SIG-M5 (cell line): Measurements from ENCODE around the gene KLHL21.
"Not testable (repeated sequence)": the region's sequence is repeated elsewhere in the genome, so short reads cannot be mapped to it uniquely, and the experiment has no call there.

Source experiments
- DNase-seq: peaks from one replicate; lab custom pipeline; 2025; lab: John Stamatoyannopoulos, UW

The KLHL21 gene, protein sequence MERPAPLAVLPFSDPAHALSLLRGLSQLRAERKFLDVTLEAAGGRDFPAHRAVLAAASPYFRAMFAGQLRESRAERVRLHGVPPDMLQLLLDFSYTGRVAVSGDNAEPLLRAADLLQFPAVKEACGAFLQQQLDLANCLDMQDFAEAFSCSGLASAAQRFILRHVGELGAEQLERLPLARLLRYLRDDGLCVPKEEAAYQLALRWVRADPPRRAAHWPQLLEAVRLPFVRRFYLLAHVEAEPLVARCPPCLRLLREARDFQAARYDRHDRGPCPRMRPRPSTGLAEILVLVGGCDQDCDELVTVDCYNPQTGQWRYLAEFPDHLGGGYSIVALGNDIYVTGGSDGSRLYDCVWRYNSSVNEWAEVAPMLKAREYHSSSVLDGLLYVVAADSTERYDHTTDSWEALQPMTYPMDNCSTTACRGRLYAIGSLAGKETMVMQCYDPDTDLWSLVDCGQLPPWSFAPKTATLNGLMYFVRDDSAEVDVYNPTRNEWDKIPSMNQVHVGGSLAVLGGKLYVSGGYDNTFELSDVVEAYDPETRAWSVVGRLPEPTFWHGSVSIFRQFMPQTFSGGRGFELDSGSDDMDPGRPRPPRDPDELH

GRCh38 chr1:6602669-6603237, at the start of gene KLHL21:
KLHL21 (minus strand) TSS chr1:6602869; CDS start chr1:6602817, 52 bp downstream.
- no peak for DNase-seq

- DNase-seq = no peak
These were observed 49.2 kb upstream of the KLHL21 start for GRCh38 chr1:6651909-6652308.

DNA sequence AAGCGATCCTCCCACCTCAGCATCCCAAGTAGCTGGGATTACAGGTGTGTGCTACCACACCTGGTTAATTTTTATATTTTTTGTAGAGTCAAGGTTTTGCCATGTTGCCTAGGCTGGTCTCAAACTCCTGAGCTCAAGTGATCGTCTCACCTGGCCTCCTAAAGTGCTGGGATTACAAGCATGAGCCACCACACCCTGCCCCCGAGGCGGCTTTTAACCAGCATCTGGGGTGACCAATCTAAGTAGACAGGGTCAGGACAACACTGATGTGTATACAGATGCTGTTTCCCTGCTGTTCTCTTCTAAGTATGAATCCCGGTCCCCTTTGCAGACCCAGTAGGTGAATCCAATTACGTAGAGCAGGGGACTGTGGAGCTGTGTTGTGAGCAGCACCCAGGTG, 45.9 kb upstream of the KLHL21 start:
- DNase-seq = no peak

GRCh38 chr1:6646499-6647148, 44.0 kb upstream of the KLHL21 start:
- no peak for DNase-seq

DNA sequence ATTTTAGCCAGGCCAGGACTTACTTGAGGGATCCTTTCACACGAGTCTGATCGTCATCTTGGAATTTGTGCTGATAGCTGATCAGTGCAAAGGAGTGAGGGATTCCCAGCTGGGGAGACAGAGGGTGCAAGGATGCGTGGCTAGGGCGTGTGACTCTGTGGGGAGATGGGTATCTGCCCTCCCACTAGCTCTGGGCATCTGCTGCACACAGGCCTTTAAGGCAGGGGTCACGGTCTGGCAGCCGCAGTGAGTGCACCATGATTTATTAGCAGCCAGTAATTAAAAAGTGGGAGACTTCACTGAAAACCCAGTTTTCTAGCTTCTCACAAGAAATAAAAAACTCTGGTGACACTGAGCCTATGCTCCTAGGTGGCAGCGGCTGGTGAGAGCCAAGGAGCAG, 42.3 kb upstream of the KLHL21 start:
- no peak for DNase-seq

DNA sequence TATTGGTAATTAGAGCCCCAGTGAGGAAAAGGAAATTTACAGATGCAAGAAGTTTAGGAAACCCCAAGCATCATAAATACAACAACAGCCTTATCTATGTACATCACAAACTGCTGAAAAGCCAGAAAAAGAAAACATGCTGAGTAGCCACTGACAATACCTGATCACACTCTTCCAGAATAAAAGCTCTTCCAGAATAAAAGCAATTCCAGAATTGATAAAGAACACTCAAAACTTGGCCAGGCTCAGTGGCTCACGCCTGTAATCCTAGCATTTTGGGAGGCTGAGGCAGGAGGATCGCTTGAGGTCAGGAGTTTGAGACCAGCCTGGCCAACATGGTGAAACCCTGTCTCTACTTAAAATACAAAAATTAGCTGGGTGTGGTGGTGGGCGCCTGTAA, 38.2 kb upstream of the KLHL21 start:
- DNase-seq = not testable (repeated sequence)

- no peak for DNase-seq
These were observed 35.6 kb upstream of the KLHL21 start for GRCh38 chr1:6638226-6638625.

GRCh38 chr1:6637770-6638169, 35.1 kb upstream of the KLHL21 start:
- no peak for DNase-seq

DNA sequence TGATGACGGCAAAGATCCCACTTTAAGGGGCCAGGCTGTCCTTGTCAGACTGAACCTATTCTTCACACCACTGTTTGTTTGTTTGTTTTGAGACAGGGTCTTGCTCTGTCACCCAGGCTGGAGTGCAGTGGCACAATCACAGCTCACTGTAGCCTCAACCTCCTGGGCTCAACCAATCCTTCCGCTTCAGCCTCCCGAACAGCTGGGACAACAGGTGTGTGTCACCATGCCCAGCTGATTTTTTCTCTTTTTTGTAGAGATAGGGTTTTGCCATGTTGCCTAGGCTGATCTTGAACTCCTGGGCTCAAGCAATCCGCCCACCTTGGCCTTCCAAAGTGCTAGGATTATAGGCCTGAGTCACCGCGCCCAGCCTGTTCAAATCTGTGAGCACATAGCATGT, 34.1 kb upstream of the KLHL21 start:
- DNase-seq = not testable (repeated sequence)

- DNase-seq = no peak
These were observed 33.5 kb upstream of the KLHL21 start for GRCh38 chr1:6635910-6636760.

DNA sequence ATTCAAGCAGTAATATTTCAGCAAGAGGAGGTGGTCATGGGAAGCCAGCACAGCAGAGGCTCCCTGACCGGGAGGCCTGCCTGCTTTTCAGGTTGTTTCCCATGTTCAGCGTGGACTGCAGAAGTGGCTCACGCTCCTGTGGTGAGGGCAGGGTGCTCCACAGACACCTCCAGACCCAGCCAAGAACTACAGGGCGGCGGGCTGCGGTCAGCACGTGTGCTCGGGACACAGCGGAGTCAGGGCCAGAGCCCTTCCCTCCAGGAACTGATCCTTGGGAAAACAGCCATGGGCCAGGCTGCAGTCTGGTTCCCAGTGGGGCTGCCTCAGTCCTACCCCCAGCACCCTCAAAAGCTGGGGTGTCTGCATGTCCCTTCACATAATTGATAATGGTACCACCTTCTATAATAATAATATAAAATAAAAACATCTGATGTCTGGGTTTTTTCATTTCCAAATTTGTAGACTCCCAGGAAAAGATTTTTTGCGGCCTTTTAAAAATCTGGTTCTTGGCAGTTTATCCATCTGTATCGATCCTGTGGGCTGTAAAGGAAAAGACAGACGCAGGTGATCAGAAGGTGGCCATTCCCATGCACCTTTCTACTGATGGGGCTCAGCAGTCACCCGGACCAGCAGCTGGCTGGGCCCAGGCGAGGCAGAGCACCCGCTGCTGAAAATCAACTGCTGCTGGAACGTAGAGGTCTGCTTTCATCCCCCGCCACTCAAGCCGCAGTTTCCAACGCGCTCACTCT, 32.7 kb upstream of the KLHL21 start:
- DNase-seq = no peak

DNA sequence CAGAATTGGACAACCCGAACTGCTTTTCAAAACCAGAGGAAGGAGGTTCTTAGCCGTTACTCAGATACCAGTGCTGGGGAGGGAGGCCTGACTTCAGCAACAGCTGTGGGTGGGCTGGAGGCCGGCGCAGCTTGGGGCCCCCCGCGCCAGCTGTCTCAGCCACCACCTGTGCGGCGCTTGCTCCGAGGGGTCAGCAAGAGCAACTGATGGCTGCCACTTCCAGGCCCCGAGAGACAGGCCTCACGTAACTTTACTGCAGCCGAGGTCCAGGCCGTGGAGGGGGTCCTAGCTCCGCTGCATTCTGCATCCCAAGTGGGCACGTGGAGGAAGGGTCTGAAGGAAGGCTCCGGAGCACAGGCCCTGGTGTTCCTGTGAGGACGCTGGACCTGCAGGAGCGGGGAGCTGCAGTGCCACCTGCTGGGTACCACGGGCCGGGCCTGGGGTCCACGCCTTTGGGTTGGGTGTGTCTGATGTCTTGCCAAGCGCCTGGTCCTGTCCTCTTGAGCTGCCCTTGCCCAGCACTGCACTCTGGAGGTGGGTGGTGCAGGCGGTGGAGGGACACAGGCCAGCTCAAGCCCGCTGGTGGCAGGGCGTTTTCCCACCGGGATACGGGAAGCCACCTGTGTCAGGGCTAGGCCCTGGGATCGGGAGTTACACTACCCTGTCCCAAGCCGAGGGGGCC, 31.8 kb upstream of the KLHL21 start:
- no peak for DNase-seq

DNA sequence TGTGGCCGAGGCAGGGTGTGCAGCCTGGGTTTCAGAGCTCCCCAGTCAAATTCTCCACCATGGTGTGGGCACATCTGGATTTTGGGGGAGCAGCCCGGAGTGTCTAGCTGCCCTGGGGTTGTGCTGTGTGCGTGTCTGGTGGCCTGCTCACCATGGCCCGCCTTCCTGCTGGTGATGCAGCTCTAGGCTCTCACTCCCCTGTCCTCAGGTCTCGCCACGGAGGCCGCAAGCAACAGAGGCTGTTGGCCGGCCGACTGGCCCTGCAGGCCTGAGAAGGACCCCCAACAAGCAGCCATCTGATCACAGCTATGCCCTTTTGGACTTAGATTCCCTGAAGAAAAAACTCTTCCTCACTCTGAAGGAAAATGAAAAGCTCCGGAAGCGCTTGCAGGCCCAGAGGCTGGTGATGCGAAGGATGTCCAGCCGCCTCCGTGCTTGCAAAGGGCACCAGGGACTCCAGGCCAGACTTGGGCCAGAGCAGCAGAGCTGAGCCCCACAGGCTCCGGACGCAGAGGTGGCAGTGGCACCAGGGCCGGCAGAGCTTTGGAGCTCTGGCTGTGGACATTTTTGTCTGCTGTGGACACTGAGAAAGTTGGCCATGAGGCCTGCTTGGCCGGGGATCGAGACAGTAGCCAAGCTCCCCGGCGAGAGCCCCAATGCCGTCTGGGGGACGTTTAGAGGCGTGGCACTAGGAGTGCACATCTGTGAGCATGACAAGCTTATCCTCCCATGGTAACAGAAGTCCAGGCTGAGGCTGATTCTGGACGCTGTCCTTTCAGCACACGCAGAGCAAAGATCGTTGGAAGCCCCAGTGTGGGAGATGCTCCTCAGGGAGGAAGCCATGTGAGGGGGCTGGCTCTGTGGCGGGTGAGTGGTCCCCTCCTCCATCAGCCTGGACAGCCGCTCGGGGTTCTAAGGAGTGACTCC, 30.2 kb upstream of the KLHL21 start:
- DNase-seq = no peak

DNA sequence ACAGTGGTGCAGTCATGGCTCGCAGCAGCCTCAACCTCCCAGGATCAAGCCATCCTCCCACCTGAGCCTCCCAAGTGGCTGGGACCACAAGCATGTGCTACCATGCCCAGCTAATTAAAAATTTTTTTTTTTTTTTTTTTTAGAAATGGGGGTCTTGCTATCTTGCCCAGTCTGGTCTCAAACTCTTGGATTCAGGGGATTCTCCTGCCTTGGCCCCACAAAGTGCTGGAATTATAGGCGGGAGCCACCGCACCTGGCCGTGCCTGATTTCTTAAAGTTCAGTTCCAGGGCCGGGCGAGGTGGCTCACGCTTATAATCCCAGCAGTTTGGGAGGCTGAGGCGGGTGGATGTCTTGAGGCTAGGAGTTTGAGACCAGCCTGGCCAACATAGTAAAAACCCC, 28.4 kb upstream of the KLHL21 start:
- no peak for DNase-seq

DNA sequence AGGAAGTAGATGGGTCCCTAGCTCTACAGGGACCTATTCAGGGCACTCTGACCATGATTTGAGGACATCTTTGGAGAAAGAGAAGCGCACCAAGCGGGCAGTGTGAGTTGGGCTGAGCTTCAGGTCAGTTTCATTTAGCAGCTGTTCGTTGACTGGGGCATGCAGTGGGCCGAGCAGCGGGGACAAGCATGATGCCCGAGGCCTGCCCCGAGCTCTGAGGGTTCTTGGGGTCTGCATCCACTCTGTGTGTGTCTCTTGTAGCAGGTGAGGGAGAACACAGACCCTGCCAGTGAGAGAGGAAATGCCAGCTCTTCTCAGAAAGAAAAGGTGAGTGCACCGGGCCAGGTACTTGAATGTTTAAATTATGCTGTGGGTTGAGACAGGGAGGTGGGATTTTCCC, 27.4 kb upstream of the KLHL21 start:
- DNase-seq = no peak

GRCh38 chr1:6628971-6629479, 26.4 kb upstream of the KLHL21 start:
- no peak for DNase-seq

DNA sequence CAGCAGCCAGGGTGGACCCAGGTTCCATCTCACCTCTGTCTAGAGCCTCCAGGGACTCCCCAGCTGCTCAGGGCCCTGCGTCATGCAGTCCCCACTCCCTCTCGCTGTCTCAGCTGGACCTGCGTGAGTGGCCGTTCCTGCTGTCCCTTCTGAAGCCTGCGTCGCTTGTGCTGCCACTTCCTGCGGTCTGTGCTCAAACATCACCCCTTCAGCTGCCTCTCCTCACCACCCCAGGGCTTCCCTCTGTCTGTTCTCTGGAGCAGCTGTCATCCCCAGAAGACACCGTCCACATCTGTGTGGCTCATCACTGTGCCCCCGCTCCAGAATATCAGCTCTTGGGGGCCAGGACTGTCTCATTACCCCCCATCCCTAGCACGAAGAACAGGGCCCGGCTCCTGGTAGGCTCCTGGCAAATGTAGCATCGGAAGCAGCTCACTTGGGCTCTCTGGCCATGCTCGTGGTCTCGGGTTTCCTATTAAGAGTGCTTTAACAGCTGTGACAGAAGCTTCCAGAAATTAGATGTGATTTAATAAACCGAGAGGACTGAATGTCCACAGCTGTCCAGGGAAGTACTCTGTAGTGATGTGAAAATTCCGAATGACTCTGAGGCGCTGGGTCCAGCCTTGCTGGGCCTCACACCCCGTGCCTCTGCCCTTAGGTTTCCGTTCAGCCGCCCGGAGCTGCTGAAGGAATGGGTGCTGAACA, 25.3 kb upstream of the KLHL21 start:
- no peak for DNase-seq

DNA sequence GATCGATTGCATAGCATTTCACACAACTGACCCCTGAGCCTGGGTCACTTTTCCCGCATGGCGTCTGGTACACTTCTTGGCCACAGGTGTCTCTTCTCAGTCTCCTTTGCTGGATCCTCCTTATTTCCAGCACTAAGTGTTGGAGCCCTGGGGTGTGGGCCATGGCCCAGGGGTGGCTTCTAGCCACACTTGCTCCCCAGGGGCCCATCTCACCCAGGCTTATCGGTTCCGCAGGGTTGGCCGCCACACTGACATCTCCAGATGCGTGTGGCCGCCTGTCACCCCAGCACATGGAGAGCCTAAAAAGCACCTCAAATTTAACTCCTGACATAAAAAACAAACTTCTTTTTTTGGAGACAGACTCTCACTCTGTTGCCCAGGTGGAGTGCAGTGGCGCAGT, 24.4 kb upstream of the KLHL21 start:
- DNase-seq = no peak
